Glomerular visceral epithelial cell (primary cell): Measurements from ENCODE around the gene HDAC6.
"Not testable (repeated sequence)": the region's sequence is repeated elsewhere in the genome, so short reads cannot be mapped to it uniquely, and the experiment has no call there.

ENCODE experiments used
- DNase-seq: peaks from one replicate; pipeline ENCODE4 v3.0.0-alpha.2; 2016; ENCODE audit errors: extremely low spot score

HDAC6 gene

GRCh38 chrX:48824066-48824465 is 22.2 kb downstream of the HDAC6 start:
- DNase-seq, result no peak

- no peak for DNase-seq
These were observed 24.4 kb downstream of the HDAC6 start, which contains the start of gene ERAS for GRCh38 chrX:48826135-48826875. ERAS (plus strand) TSS chrX:48826513; CDS start chrX:48829124, 2,611 bp downstream.

- DNase-seq, result no peak
These were observed 25.2 kb downstream of the HDAC6 start for GRCh38 chrX:48826876-48827653.

- no peak for DNase-seq
These were observed 25.7 kb downstream of the HDAC6 start for GRCh38 chrX:48827654-48827968.

GRCh38 chrX:48829016-48829735 is 27.3 kb downstream of the HDAC6 start:
- DNase-seq, result no peak

- DNase-seq, result no peak
These were observed 29.5 kb downstream of the HDAC6 start for GRCh38 chrX:48831136-48831908.

- DNase-seq, result no peak
These were observed 30.0 kb downstream of the HDAC6 start for GRCh38 chrX:48831909-48832291.

GRCh38 chrX:48833542-48834138 is 31.8 kb downstream of the HDAC6 start:
- no peak for DNase-seq

- DNase-seq, result no peak
These were observed 32.5 kb downstream of the HDAC6 start for GRCh38 chrX:48834383-48834709.

- DNase-seq, result no peak
These were observed 33.9 kb downstream of the HDAC6 start, which contains the start of gene PCSK1N for GRCh38 chrX:48835524-48836329. PCSK1N (minus strand) TSS chrX:48835610; CDS start chrX:48835532, 78 bp downstream.

- no peak for DNase-seq
These were observed 37.8 kb downstream of the HDAC6 start for GRCh38 chrX:48839686-48840085.

- no peak for DNase-seq
These were observed 47.0 kb downstream of the HDAC6 start for GRCh38 chrX:48848847-48849246.

GRCh38 chrX:48852857-48853256 is 51.0 kb downstream of the HDAC6 start:
- no peak for DNase-seq

- not testable (repeated sequence) for DNase-seq
These were observed 51.6 kb downstream of the HDAC6 start for GRCh38 chrX:48853494-48853893.

- not testable (repeated sequence) for DNase-seq
These were observed 52.4 kb downstream of the HDAC6 start for GRCh38 chrX:48854121-48854804.

GRCh38 chrX:48854898-48855297 is 53.0 kb downstream of the HDAC6 start:
- peak; percentile 11 for DNase-seq

GRCh38 chrX:48864210-48864609 is 62.3 kb downstream of the HDAC6 start:
- peak; percentile 65 for DNase-seq

- DNase-seq, result not testable (repeated sequence)
These were observed 70.2 kb downstream of the HDAC6 start for GRCh38 chrX:48872017-48872416.
